ENCODE results near the gene BCL2L13.
"Not testable (repeated sequence)": the region's sequence is repeated elsewhere in the genome, so short reads cannot be mapped to it uniquely, and the experiment has no call there.

BCL2L13 gene

GRCh38 chr22:17698276-17698675 is 59.7 kb downstream of the BCL2L13 start:
- DNase-seq = not testable (repeated sequence)

GRCh38 chr22:17698948-17699347 is 60.4 kb downstream of the BCL2L13 start:
- DNase-seq = no peak

DNA sequence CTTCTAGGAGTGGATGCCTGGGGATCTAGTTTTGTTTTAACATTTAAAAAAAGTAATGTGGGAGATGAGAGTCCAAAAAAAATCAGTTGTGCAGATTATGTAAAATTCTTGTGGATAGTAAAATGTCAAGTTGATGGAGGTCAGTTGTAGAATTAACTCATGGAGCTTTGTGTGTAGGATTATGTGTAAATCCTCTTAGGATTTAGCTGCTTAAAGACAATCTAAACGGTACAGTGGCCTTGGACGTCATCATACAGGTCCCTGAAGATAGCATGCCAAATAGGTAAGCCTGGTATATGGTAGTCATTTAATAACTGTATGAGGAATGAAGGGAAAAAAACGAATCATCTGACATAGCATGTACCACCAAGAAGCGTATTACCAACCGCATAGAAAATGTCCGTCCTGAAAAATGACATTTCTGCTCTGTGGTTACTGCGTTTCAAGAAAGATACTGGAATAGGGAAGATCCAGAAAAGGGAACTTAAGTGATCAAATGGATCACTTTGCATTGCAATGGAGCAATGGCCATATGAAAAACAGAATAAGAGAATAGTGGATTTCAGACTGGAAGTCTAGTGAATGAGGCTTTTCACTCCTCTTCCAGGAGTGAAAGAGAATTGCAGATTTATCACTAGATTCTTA is 61.3 kb downstream of the BCL2L13 start:
- no peak for DNase-seq

- DNase-seq = no peak
Observed at GRCh38 chr22:17700778-17701177, 62.2 kb downstream of the BCL2L13 start.

DNA sequence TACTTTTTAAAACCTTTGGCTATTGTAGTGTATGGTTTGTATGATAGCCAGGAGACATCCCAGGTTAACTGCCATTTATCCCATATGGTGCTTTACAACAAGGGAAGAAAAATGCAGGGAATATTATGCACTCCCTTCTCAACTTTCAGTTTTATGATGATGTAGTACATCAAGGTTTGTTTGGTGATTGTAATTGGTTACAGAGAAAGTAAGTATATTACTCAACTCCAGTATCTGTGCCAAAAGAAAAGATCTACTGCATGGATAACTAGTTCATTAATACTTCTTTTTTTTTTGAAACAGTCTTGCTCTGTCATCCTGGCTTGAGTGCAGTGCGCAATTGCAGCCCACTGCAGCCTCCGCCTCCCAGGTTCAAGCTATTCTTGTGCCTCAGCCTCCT is 65.3 kb downstream of the BCL2L13 start:
- DNase-seq = no peak

DNA sequence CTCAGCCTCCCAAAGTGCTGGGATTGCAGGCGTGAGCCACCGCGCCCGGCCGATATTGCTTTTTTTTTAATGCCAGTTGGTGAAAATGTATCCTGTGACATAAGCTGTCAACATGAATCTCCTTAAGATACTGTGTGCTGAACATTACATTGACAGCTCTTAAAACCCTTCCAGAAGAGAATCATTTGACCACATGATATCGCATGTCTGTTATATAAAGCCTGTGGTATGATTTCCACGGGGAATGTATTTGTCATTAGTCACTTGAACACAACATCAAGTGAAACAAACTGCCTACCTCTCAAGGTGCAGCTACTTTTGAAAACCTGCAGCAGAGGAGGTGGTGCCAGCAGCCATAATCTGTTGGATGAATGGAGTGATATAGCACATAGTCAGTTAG is 67.0 kb downstream of the BCL2L13 start:
- DNase-seq = no peak

DNA sequence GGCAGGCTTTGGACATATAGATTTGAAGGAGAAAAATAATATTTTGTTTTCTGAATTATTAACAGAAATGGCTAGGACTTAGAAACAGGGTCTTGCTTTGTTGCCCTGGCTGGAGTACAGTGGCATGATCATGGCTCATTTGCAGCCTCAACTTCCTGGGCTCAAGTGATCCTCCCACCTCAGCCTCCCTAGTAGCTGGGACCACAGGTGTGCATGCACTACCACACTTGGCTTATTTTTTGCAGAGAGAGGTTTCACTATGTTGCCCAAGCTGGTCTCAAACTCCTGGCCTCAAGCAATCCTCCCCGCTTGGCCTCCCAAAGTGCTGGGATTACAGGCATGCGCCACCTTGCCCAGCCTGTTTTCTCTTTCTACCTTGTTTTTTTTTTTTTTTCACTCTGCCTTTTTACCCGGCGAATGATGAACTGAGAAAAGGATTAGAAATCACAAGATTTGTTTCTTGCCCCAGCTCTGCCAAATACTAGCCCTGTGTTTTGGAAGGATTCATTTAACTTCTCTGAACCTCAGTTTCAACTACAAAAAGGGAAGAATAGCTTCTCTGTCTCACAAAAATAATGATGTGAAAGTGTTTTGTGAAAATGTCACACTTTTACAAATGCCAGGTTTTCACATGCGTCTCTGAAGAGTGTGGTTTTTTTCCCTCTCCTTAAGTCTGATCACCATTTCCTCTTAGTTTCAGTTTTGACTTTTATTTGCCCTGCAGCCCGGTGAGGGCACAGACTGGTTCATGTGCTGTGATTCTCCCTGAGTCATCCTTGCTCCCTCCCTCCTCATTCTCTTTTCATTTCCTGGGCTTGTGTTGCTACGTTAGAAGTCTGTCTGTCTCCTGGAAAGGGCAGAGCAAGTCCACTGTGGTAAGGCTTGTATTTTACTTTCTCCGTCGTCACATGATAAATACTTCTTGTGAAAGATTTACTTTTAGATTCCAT is 67.7 kb downstream of the BCL2L13 start:
- peak; percentile 43 to 47 for DNase-seq

- no peak for DNase-seq
Observed at GRCh38 chr22:17706947-17707346, 68.4 kb downstream of the BCL2L13 start.

- DNase-seq = no peak
Observed at GRCh38 chr22:17707526-17707925, 69.0 kb downstream of the BCL2L13 start.

DNA sequence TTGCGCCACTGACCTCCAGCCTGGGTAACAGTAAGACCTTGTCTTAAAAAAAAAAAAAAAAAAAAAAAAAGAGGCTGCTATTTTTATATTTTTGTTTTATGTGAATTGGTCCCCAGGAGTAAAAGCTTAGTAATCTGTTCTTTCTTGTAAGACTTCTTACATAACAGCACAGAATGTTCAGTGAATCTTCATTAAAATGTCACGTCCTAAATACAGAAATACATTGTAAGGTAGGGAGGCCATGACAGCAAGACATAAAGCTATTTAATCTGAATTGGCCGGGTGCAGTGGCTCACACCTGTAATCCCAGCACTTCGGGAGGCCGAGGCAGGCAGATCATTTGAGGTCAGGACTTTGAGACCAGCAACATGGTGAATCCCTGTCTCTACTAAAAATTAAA is 71.5 kb downstream of the BCL2L13 start:
- DNase-seq = no peak

- DNase-seq = no peak
Observed at GRCh38 chr22:17712441-17712840, 73.9 kb downstream of the BCL2L13 start.

GRCh38 chr22:17716529-17716928 is 78.0 kb downstream of the BCL2L13 start:
- DNase-seq = no peak

DNA sequence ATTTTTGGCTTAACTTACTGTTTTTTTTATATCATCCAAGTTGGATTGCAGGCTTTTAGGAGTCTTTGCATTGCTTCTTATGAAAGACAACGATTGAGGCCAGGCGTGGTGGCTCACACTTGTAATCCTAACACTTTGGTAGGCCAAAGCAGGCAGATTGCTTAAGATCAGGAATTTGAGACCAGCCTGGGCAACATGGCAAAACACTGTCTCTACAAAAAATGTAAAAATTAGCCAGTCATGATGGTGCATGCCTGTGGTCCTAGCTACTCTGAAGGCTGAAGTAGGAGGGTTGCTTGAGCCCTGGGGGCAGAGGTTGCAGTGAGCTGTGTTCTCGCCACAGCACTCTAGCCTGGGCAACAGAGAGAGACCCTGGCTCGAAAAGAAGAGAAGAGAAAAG is 79.2 kb downstream of the BCL2L13 start:
- DNase-seq = no peak

DNA sequence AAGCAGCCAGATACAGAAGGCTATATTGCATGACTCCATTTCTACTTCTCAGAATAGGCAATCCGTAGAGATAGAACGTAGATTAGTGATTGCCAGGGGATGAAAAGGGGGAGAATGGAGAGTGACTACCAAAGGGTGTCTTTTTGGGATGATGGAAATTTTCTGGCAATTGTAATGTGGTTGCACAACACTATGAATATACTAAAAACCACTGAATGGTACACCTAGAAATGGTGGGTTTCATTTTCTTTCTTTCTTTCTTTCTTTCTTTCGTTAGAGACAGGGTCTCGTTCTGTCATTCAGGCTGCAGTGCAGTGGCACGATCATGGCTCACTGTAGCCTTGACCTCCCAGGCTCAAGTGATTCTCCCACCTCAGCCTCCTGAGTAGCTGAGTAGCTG is 81.4 kb downstream of the BCL2L13 start:
- DNase-seq = no peak

DNA sequence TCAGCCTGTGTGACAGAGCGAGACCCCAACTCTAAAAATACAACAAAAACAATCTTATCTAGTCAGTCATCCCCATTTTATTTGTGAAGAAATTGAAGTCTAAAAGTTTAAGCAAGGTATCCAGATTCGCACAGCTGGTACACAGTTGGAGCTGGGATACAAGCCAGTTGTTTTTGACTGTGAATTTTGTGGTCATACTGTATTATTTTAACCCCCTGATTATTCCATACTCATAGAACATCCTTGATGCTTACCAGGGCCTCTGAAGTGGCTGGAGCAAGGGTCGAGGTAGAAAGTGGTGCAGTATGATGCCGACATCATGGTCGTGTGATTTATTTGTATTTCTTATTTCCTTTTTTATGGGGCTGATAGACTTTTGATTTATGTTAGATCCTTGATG is 85.7 kb downstream of the BCL2L13 start:
- DNase-seq = no peak

DNA sequence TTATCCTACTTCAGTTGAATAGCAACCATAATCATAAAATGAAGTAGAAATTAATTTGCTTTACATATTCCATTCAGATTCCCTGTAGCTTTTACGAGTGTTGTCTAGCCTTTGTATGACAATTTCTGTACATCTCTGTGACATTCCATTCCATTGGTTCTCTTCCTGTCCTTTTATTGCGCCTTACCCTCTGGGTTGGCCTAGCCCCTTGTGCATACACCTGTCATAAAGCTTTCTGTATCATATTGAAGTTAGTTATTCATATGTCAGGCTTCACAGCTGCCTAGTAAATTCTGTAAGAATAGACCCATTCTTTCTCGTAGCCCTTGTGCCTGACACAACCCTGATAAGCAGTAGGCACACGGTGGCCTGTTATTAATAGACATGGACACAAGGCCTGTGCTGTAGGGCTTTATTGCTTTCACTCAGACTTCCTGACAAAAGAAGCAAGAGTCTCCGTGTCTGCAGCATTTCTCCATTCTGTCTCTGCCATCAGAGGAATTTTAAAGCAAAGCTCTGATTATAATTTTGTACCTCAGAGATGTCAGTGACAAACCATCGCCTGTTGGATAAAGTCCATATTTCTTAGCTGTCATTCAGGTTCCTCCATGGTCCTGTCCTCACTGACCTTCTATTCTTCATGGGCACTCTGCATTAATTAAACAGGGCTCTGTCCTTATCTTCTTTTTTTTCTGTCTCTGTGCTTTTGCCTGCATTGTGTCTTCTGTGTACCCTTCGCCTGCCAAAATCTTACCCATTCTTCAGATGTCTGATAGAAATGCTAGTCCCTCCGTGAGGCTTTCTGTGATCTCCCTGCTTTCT is 86.3 kb downstream of the BCL2L13 start:
- DNase-seq = no peak

GRCh38 chr22:17725500-17725796 is 86.9 kb downstream of the BCL2L13 start:
- DNase-seq = no peak

DNA sequence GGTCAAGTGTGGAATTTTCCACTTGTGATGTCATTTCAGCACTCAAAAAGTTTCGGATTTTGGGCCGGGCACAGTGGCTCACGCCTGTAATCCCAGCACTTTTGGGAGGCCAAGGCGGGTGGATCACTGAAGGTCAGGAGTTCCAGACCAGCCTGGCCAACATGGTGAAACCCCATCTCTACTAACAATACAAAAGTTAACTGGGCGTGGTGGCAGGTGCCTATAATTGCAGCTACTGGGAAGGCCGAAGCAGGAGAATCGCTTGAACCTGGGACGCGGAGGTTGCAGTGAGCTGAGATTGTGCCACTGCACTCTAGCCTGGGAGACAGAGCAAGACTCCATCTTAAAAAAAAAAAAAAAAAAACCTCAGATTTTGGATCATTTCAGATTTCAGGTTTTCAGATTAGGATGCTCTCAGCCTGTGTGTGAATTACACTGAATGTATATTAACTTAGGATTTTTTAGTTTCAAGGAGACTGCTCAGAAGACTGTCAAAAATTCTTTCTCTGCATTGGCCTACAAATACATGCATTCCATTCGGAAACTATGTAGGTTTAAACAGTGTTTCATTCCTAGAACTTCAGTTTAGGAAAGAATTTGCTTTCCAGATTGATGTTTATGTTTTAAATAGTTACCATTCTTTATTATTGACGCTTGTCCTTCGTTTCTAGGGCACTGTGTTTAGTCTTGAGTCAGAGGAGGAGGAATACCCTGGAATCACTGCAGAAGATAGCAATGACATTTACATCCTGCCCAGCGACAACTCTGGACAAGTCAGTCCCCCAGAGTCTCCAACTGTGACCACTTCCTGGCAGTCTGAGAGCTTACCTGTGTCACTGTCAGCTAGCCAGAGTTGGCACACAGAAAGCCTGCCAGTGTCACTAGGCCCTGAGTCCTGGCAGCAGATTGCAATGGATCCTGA is 87.7 kb downstream of the BCL2L13 start:
- no peak for DNase-seq

GRCh38 chr22:17726928-17727897 is 88.7 kb downstream of the BCL2L13 start:
- DNase-seq = no peak

DNA sequence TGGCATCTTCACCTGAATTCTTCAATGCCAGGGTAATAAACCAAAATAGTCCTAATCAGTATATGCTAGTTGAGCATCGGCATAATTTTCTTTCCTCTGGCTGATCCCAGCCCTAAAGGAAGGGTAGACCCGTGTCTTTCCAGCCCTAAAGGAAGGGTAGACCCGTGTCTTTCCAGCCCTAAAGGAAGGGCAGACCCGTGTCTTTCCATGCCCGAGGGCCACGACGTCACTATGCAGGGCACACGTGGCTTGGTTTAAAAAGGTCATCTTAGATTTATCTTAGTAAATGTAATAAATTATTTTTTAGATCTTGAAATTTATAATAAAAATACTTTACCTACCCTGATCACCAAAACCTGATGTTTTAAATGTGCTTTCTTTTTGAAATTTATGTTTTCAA is 90.2 kb downstream of the BCL2L13 start:
- DNase-seq = no peak

- no peak for DNase-seq
Observed at GRCh38 chr22:17729561-17729960, 91.0 kb downstream of the BCL2L13 start.
